MM.1S (cell line): Measurements from ENCODE around the gene HES5.

Source experiments
- CTCF ChIP-seq: fragments of 300-600 bp; sonication (generic); IDR thresholded peaks from 2 replicates; pipeline ENCODE4 v1.5.1; 2016; ENCODE audit warnings: antibody characterized with exemption, low read length, mixed read lengths
- EZH2 ChIP-seq: fragments of 300-600 bp; sonication (generic); optimal IDR thresholded peaks from 2 replicates; pipeline ENCODE3; 2017; ENCODE audit warnings: low read depth, mild to moderate bottlenecking, antibody characterized with exemption, low read length, mixed read lengths
- EZH2phosphoT487 ChIP-seq: fragments of 300-600 bp; sonication (generic); IDR thresholded peaks from 2 replicates; pipeline ENCODE4 v1.6.1; 2018; ENCODE audit warnings: antibody characterized with exemption, low read length

- TF ChIP-seq EZH2phosphoT487 (no peak), CTCF (no peak), EZH2 (no peak)
Measured at GRCh38 chr1:2575801-2576663, 46.0 kb upstream of the HES5 start.
